GM23338 (cell line): ENCODE results near the gene TMPRSS9. TPM values are rescaled to one million over a fixed set of nuclear protein-coding genes. Genes with fewer than 3 reads are reported as not detected.

Experiments
- ATAC-seq: fragments of 200-7000 bp; cut with Tn5 transposase; 3 replicates; pipeline ENCODE4 v1.9.1; 2020
- DNase-seq: peaks from one replicate; pipeline ENCODE4 v3.0.0-alpha.2; 2015; ENCODE audit warnings: low spot score
- H2AFZ ChIP-seq: fragments of 200-600 bp; sonication (generic); 2 replicates; pipeline ENCODE4 v1.8.0; 2016; ENCODE audit warnings: antibody characterized with exemption, mild to moderate bottlenecking, moderate library complexity
- H3F3A ChIP-seq: fragments of 200-600 bp; sonication (generic); replicated peaks from 2 replicates; pipeline ENCODE4 v1.8.0; 2017; ENCODE audit warnings: antibody characterized with exemption, mixed run types, low read depth
- H3K27ac ChIP-seq: fragments of 200-600 bp; sonication (generic); 2 replicates; pipeline ENCODE4 v1.6.1; 2016; ENCODE audit warnings: low read depth
- H3K27me3 ChIP-seq: fragments of 200-600 bp; sonication (generic); 2 replicates; pipeline ENCODE4 v1.8.0; 2016; ENCODE audit warnings: mild to moderate bottlenecking, mixed run types, moderate library complexity; ENCODE audit not compliant: insufficient read depth
- H3K36me3 ChIP-seq: fragments of 200-600 bp; sonication (generic); 2 replicates; pipeline ENCODE4 v1.8.0; 2016; ENCODE audit warnings: mild to moderate bottlenecking; ENCODE audit not compliant: insufficient read depth
- H3K4me1 ChIP-seq: fragments of 200-600 bp; sonication (generic); 2 replicates; pipeline ENCODE4 v1.8.0; 2016; ENCODE audit warnings: mild to moderate bottlenecking, moderate library complexity; ENCODE audit not compliant: insufficient read depth
- H3K4me2 ChIP-seq: fragments of 200-600 bp; sonication (generic); 2 replicates; pipeline ENCODE4 v1.7.1; 2017; ENCODE audit warnings: mixed run types
- H3K4me3 ChIP-seq: fragments of 200-600 bp; sonication (generic); 2 replicates; pipeline ENCODE4 v1.6.1; 2016; ENCODE audit warnings: mixed run types
- H3K79me2 ChIP-seq: fragments of 200-600 bp; sonication (generic); replicated peaks from 2 replicates; pipeline ENCODE4 v1.8.0; 2017; ENCODE audit warnings: mild to moderate bottlenecking; ENCODE audit not compliant: insufficient read depth
- H3K9me2 ChIP-seq: fragments of 200-600 bp; sonication (generic); 2 replicates; pipeline ENCODE4 v1.8.0; 2017; ENCODE audit not compliant: insufficient read depth
- H4K20me1 ChIP-seq: fragments of 200-600 bp; sonication (generic); replicated peaks from 2 replicates; pipeline ENCODE4 v1.8.0; 2017; ENCODE audit warnings: mild to moderate bottlenecking; ENCODE audit not compliant: insufficient read depth
- H3K27ac Mint-ChIP-seq: 2 replicates; pipeline ENCODE4 v1.8.0; 2020; ENCODE audit warnings: inconsistent platforms, mild to moderate bottlenecking, moderate library complexity, mixed read lengths
- H3K27me3 Mint-ChIP-seq: 3 replicates; pipeline ENCODE4 v1.8.0; 2022; ENCODE audit warnings: low read depth, mild to moderate bottlenecking, moderate library complexity, mixed read lengths, inconsistent platforms; ENCODE audit not compliant: insufficient read depth, poor library complexity
- H3K36me3 Mint-ChIP-seq: 3 replicates; pipeline ENCODE4 v1.8.0; 2021; ENCODE audit warnings: low read depth, mild to moderate bottlenecking, inconsistent platforms, moderate library complexity, mixed read lengths
- H3K4me1 Mint-ChIP-seq: 3 replicates; pipeline ENCODE4 v1.8.0; 2020; ENCODE audit warnings: mild to moderate bottlenecking, inconsistent platforms, mixed read lengths
- H3K4me3 Mint-ChIP-seq: 3 replicates; pipeline ENCODE4 v1.8.0; 2021; ENCODE audit warnings: moderate library complexity, mild to moderate bottlenecking, inconsistent platforms, mixed read lengths
- H3K9me3 Mint-ChIP-seq: 3 replicates; pipeline ENCODE4 v1.8.0; 2020; ENCODE audit warnings: moderate library complexity, mild to moderate bottlenecking, inconsistent platforms, mixed read lengths
- CREB1 ChIP-seq: fragments of 250-450 bp; sonication (Bioruptor Pico); IDR thresholded peaks from 2 replicates; pipeline ENCODE4 v1.5.0; 2020; ENCODE audit warnings: low read depth, mild to moderate bottlenecking, moderate library complexity
- CTCF ChIP-seq, 2 experiments: fragments of 200-600 bp in 1 of 2; sonication (generic) in 1 of 2; conservative IDR thresholded peaks; 2 replicates each; pipeline versions ENCODE4 v1.5.1 to v1.6.1; 2016 to 2017; ENCODE audit warnings: antibody characterized with exemption in 2 of 2, low read depth in 2 of 2, mild to moderate bottlenecking in 2 of 2, moderate library complexity in 1 of 2
- ETS1 ChIP-seq: IDR thresholded peaks from 2 replicates; pipeline ENCODE4 v1.6.1; 2016; ENCODE audit warnings: antibody characterized with exemption
- EZH2 ChIP-seq: fragments of 200-600 bp; sonication (generic); IDR thresholded peaks from one replicate; pipeline ENCODE4 v1.8.0; 2017; ENCODE audit warnings: antibody characterized with exemption, mild to moderate bottlenecking, low read depth; ENCODE audit not compliant: unreplicated experiment
- JUNB ChIP-seq: IDR thresholded peaks from one replicate; pipeline ENCODE4 v1.6.1; 2016; ENCODE audit warnings: antibody characterized with exemption; ENCODE audit not compliant: unreplicated experiment
- NANOG ChIP-seq: IDR thresholded peaks from 2 replicates; pipeline ENCODE4 v1.6.1; 2016; ENCODE audit warnings: antibody characterized with exemption, borderline replicate concordance
- POLR2AphosphoS5 ChIP-seq: IDR thresholded peaks from 2 replicates; pipeline ENCODE4 v1.6.1; 2016; ENCODE audit warnings: antibody characterized with exemption, low read depth
- STAT1 ChIP-seq: IDR thresholded peaks from one replicate; pipeline ENCODE4 v1.6.1; 2016; ENCODE audit warnings: antibody characterized with exemption; ENCODE audit not compliant: unreplicated experiment
- ZNF114 ChIP-seq: fragments of 250-450 bp; sonication (Bioruptor Pico); IDR thresholded peaks from 2 replicates; pipeline ENCODE4 v1.5.0; 2020; ENCODE audit warnings: mild to moderate bottlenecking, moderate library complexity
- ZNF331 ChIP-seq: fragments of 250-450 bp; sonication (Bioruptor Pico); IDR thresholded peaks from 2 replicates; pipeline ENCODE4 v1.5.0; 2020; ENCODE audit warnings: low read depth, mild to moderate bottlenecking, moderate library complexity
- ZNF462 ChIP-seq: fragments of 250-450 bp; sonication (Bioruptor Pico); IDR thresholded peaks from 2 replicates; pipeline ENCODE4 v1.5.0; 2020; ENCODE audit warnings: mild to moderate bottlenecking, moderate library complexity
- polyA plus RNA-seq: library from polyadenylated mRNA; unstranded; fragments of >200 nt; fragmentation: Nextera tagmentation; extraction: Ambion mirVana; gene quantifications from 2 replicates; pipeline ENCODE4 v1.2.1, GENCODE V29; 2016
- total RNA-seq: library from RNA; depleted of rRNA; stranded (reverse); fragments of >200 nt; shearing (Covaris generic); gene quantifications from 2 replicates; pipeline ENCODE4 v1.2.3, GENCODE V29; 2014

Gene TMPRSS9
- total and polyA plus RNA-seq, 2 experiments from 2014 or later: 0.05 to 0.28 TPM

- no peak for ATAC-seq
- Mint-ChIP-seq H3K27ac (no peak overlapping the region), H3K27me3 (peaks cover 8% of the 10 kb centered on the region)
These were observed 52.4 kb downstream of the TMPRSS9 start for GRCh38 chr19:2412449-2412848.

GRCh38 chr19:2413159-2413558 is 53.1 kb downstream of the TMPRSS9 start:
- Mint-ChIP-seq H3K27ac (no peak overlapping the region), H3K36me3 (peaks cover 4% of the 10 kb centered on the region; the same call in 2 of the 3 replicates), H3K9me3 (peaks cover 5% of the 10 kb centered on the region), H3K27me3 (peaks cover 8% of the 10 kb centered on the region), H3K4me1 (no peaks in the 10 kb centered on the region), H3K4me3 (no peak overlapping the region)
- Histone ChIP-seq H3K36me3 (no peaks in the 10 kb centered on the region), H2AFZ (no peak overlapping the region), H3K79me2 (no peaks in the 10 kb centered on the region), H3K27me3 (no peaks in the 10 kb centered on the region), H3K4me3 (no peak overlapping the region), H3K4me2 (no peak overlapping the region), H4K20me1 (no peaks in the 10 kb centered on the region), H3K9me2 (no peaks in the 10 kb centered on the region), H3K27ac (no peak overlapping the region), H3F3A (no peaks in the 10 kb centered on the region), H3K4me1 (no peaks in the 10 kb centered on the region)
- ATAC-seq (no peak), DNase-seq (no peak)
- no peak for TF ChIP-seq ZNF462 (CRISPR knock-in tag)
- TF ChIP-seq NANOG: no peak
- no peak for TF ChIP-seq STAT1
- no peak for TF ChIP-seq CTCF (conservative IDR thresholded peaks at IDR 0.05; ENCODE audit: low read depth in 2 of 2)
- TF ChIP-seq ETS1: no peak
- no peak for TF ChIP-seq POLR2AphosphoS5
- no peak for TF ChIP-seq CREB1
- TF ChIP-seq ZNF114 (CRISPR knock-in tag): no peak
- TF ChIP-seq JUNB: no peak
- TF ChIP-seq ZNF331 (CRISPR knock-in tag): no peak
- no peak for TF ChIP-seq EZH2

More at GRCh38 chr19:2412449-2412848, 52.4 kb downstream of the TMPRSS9 start:
- Histone ChIP-seq H3K36me3 (no peaks in the 10 kb centered on the region), H2AFZ (no peak overlapping the region), H3K27ac (no peak overlapping the region), H3F3A (no peaks in the 10 kb centered on the region), H3K9me2 (no peaks in the 10 kb centered on the region), H3K27me3 (no peaks in the 10 kb centered on the region), H3K4me3 (no peak overlapping the region), H3K79me2 (no peaks in the 10 kb centered on the region), H4K20me1 (no peaks in the 10 kb centered on the region), H3K4me2 (no peak overlapping the region), H3K4me1 (no peaks in the 10 kb centered on the region)
- no peak for TF ChIP-seq STAT1
- Mint-ChIP-seq H3K9me3 (peaks cover 5% of the 10 kb centered on the region), H3K4me3 (no peak overlapping the region), H3K36me3 (no peaks in the 10 kb centered on the region), H3K4me1 (no peaks in the 10 kb centered on the region)
- DNase-seq: no peak
